ENCODE measurements around the gene CDK6.

Gene CDK6

GRCh38 chr7:92824450-92824849 is 11.9 kb downstream of the CDK6 start:
- DNase-seq = no peak

GRCh38 chr7:92823042-92823441 is 13.3 kb downstream of the CDK6 start:
- no peak for DNase-seq

- no peak for DNase-seq
Observed at GRCh38 chr7:92820191-92820590, 16.2 kb downstream of the CDK6 start.

- no peak for DNase-seq
Observed at GRCh38 chr7:92817398-92817797, 19.0 kb downstream of the CDK6 start.

GRCh38 chr7:92815412-92815811 is 21.0 kb downstream of the CDK6 start:
- no peak for DNase-seq

- DNase-seq = no peak
Observed at GRCh38 chr7:92813390-92814024, 22.9 kb downstream of the CDK6 start.

- no peak for DNase-seq
Observed at GRCh38 chr7:92811158-92811557, 25.2 kb downstream of the CDK6 start.

GRCh38 chr7:92809760-92810573 is 26.4 kb downstream of the CDK6 start:
- no peak for DNase-seq

GRCh38 chr7:92809397-92809759 is 27.0 kb downstream of the CDK6 start:
- DNase-seq = no peak

- DNase-seq = no peak
Observed at GRCh38 chr7:92808635-92809034, 27.7 kb downstream of the CDK6 start.

- DNase-seq = no peak
Observed at GRCh38 chr7:92808006-92808405, 28.4 kb downstream of the CDK6 start.

GRCh38 chr7:92806496-92806895 is 29.9 kb downstream of the CDK6 start:
- no peak for DNase-seq

- DNase-seq = no peak
Observed at GRCh38 chr7:92802406-92802805, 34.0 kb downstream of the CDK6 start.

- DNase-seq = no peak
Observed at GRCh38 chr7:92799446-92800211, 36.7 kb downstream of the CDK6 start.

- DNase-seq = no peak
Observed at GRCh38 chr7:92798517-92799249, 37.7 kb downstream of the CDK6 start.

GRCh38 chr7:92797693-92798092 is 38.7 kb downstream of the CDK6 start:
- no peak for DNase-seq

GRCh38 chr7:92797284-92797683 is 39.1 kb downstream of the CDK6 start:
- no peak for DNase-seq

GRCh38 chr7:92794831-92795230 is 41.5 kb downstream of the CDK6 start:
- DNase-seq = no peak

- DNase-seq = no peak
Observed at GRCh38 chr7:92794391-92794790, 42.0 kb downstream of the CDK6 start.

- DNase-seq = no peak
Observed at GRCh38 chr7:92793656-92794205, 42.6 kb downstream of the CDK6 start.

- no peak for DNase-seq
Observed at GRCh38 chr7:92790992-92791391, 45.4 kb downstream of the CDK6 start.

GRCh38 chr7:92788559-92789183 is 47.7 kb downstream of the CDK6 start:
- no peak for DNase-seq

Data from NCI-H1417 treated with DMSO at 0.1 percent for 48 hours (cell line).